Psoas muscle (tissue), 8 donors: Measurements from ENCODE around the gene UNC45B. TPM values are rescaled to one million over a fixed set of nuclear protein-coding genes. Genes with fewer than 3 reads are reported as not detected.

ENCODE experiments used
- ATAC-seq, 4 donors: fragments of 200-7000 bp; cut with Tn5 transposase; one replicate each; pipeline ENCODE4 v1.9.1; 2020; ENCODE audit warnings: moderate library complexity in 3 of 4, mild to moderate bottlenecking in 2 of 4
- DNase-seq, 2 donors: peaks; one replicate each; pipeline ENCODE4 v3.0.0-alpha.2; 2020
- H3K27ac ChIP-seq: fragments of 200-600 bp; one replicate; pipeline ENCODE4 v1.8.0; 2022
- H3K27me3 ChIP-seq, 3 donors: fragments of 200-600 bp in 1 of 3; one replicate each; pipeline versions ENCODE4 v1.6.1 to v1.8.0; 2013 to 2022; ENCODE audit warnings: low read length in 2 of 3, mild to moderate bottlenecking in 2 of 3, moderate library complexity in 1 of 3; ENCODE audit not compliant: insufficient read depth in 3 of 3
- H3K36me3 ChIP-seq, 2 donors: fragments of 200-600 bp in 1 of 2; one replicate each; pipeline versions ENCODE4 v1.6.1 to v1.8.0; 2013 to 2022; ENCODE audit warnings: low read depth in 1 of 2, mild to moderate bottlenecking in 1 of 2, moderate library complexity in 1 of 2; ENCODE audit not compliant: insufficient read depth in 1 of 2
- H3K4me1 ChIP-seq: fragments of 200-600 bp; one replicate; pipeline ENCODE4 v1.8.0; 2022
- H3K4me3 ChIP-seq: fragments of 200-600 bp; one replicate; pipeline ENCODE4 v1.8.0; 2022; ENCODE audit warnings: mild to moderate bottlenecking
- H3K9me3 ChIP-seq: fragments of 200-600 bp; one replicate; pipeline ENCODE4 v1.8.0; 2022
- WGBS, 3 donors: extraction: QIAGEN DNeasy Blood & Tissue Kit; methylation state at CpG; one replicate each; pipeline versions ENCODE4 v1.1.6 to v1.1.7; 2013; 5-methylcytosine and 5-hydroxymethylcytosine counted together
- intact Hi-C, 2 donors: fragments of 100-400 bp; cut with DNase I; formaldehyde crosslinking; loops; one replicate each; pipeline versions ENCODE4 v1.11.0 to v1.14.2; 2022
- polyA plus RNA-seq, 3 donors: library from polyadenylated mRNA; stranded (reverse); fragments of 200-250 nt; gene quantifications; one replicate each; pipeline ENCODE4 v1.2.3, GENCODE V29; 2013
- total RNA-seq, 4 donors: library from RNA; stranded (reverse); fragmentation: NEBNext Ultra II Directional in 2 of 4; extraction: Animal tissue kit (Norgen Biotek cat#: 25700) in 2 of 4; gene quantifications; one replicate each; pipeline versions ENCODE4 v1.2.1 to v1.2.4, GENCODE V29; 2021 to 2023
- TF ChIP-seq, protein P1 (sequence below): fragments of 200-600 bp; IDR thresholded peaks from one replicate; pipeline ENCODE4 v1.8.0; 2022; ENCODE audit warnings: antibody characterized with exemption
- donor health status: healthy with polysubstance abuse.
- donor health status: DM: no; HTN: no; CAD: no; lungs with moderate emphysema.
- donor health status: Bipolar disorder and iron deficiency.
- donor health status: healthy.
- donor health status: DM: yes; HTN: yes; CAD: no.
- donor health status: DM: no; HTN: no; CAD: no.
- donor health status: DM: no; HTN: no; CAD: no.
- donor health status: DM: yes; HTN: yes; CAD: no.

The UNC45B gene
- total and polyA plus RNA-seq, 7 donors, result 6.2 to 395 (median 109) TPM

DNA sequence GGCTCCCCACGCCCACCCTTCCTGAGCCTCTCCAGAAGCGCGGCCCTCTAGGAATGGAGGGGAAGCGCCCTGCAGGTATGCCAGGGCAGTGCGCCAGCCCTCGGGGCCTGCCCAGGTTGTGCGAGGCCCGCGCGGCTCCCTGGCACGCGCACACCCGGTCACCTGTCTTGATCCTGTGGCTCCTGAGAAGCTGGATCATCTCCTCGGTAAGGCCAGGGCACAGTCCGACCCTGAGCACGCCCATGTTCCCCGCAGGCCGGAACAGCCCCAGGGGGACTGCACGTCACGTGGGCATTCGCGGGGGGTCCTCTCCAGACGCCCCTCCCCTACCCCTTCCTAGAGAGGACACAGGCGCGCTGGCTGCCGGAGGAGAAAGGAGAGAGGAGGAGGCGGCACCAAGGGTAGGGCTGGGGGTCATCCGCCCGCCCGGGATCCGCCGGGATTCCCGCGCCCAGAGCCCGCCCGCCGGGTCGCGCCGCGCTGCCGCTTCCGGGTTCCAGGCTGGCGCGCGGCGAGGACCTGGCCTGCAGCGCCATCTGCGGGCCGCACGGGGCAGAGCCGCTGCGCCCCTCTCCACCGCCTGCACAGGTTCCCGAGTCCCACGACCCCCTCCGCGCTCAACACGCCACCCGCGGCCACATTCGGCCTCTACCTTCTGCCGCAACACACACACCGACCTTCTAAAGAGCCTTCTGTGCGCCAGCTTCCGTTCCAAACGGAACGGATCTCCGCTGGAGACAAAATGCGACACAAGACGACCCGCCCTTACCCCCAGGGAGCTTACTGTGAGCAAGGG is 28.0 kb upstream of the UNC45B start, which contains the start of gene RAD51D:
Gene RAD51D (minus strand): TSS at position 491 of the 796 bp plus-strand sequence. CDS start 247 bp downstream, at position 244.
- TF ChIP-seq, protein P1, sequence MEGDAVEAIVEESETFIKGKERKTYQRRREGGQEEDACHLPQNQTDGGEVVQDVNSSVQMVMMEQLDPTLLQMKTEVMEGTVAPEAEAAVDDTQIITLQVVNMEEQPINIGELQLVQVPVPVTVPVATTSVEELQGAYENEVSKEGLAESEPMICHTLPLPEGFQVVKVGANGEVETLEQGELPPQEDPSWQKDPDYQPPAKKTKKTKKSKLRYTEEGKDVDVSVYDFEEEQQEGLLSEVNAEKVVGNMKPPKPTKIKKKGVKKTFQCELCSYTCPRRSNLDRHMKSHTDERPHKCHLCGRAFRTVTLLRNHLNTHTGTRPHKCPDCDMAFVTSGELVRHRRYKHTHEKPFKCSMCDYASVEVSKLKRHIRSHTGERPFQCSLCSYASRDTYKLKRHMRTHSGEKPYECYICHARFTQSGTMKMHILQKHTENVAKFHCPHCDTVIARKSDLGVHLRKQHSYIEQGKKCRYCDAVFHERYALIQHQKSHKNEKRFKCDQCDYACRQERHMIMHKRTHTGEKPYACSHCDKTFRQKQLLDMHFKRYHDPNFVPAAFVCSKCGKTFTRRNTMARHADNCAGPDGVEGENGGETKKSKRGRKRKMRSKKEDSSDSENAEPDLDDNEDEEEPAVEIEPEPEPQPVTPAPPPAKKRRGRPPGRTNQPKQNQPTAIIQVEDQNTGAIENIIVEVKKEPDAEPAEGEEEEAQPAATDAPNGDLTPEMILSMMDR, result peak; percentile 89
- Histone ChIP-seq H3K27ac (peak within 1 kb of the TSS; percentile 62), H3K36me3 (no peaks in the 10 kb centered on the region), H3K4me3 (peak within 1 kb of the TSS; percentile 93), H3K9me3 (no peaks in the 10 kb centered on the region), H3K27me3 (no peaks in the 10 kb centered on the region), H3K4me1 (peaks cover 14% of the 10 kb centered on the region)
- DNase-seq, result peak; percentile 74 to 87
- intact Hi-C loops, result loop anchor here (1.0 to 5.0 kb wide), 7 partner anchors 21 to 699 kb away; no protein-coding TSS in a partner anchor
- peak; percentile 97 to 99 (median 98) for ATAC-seq
- WGBS, 3 donors, result 0 to 2% (median 1%) methylated on average over 56 to 72 of the region's 72 CpGs

DNA sequence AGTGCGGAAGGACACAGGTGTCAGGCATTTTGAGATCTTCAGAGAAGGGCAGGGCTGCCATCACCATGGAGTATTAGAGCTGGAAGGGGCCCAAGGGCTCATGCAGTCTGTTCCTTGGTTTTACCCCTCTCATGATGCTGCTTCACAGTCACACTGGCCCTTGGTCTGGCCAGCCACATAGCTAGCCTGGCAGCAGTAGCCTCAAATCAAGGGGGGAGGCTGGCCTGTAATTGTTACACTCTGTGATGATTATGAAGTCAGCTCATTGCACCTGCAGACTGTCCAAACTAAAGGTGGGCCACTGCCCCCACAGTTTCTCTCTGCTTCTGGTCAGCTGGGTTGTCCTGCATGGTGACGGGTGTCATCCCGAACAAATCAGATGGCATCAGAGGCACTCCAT is 26.3 kb upstream of the UNC45B start, which contains the start of gene FNDC8:
Gene FNDC8 (plus strand): TSS at position 301 of the 400 bp plus-strand sequence. CDS start 79 bp downstream, at position 380.
- intact Hi-C loops, result no loop called here
- H3K4me3 ChIP-seq, result no peak within 1 kb of the TSS
- WGBS, 3 donors, result 89 to 98% (median 91%) methylated on average over 3 of the region's 3 CpGs
- TF ChIP-seq, protein P1, result no peak
- no peak for ATAC-seq
- no peaks in the 10 kb centered on the region for H3K27me3 ChIP-seq
- DNase-seq, result no peak
- peaks cover 14% of the 10 kb centered on the region for H3K4me1 ChIP-seq
- no peaks in the 10 kb centered on the region for H3K9me3 ChIP-seq
- H3K27ac ChIP-seq, result no peak within 1 kb of the TSS
- no peaks in the 10 kb centered on the region for H3K36me3 ChIP-seq

DNA sequence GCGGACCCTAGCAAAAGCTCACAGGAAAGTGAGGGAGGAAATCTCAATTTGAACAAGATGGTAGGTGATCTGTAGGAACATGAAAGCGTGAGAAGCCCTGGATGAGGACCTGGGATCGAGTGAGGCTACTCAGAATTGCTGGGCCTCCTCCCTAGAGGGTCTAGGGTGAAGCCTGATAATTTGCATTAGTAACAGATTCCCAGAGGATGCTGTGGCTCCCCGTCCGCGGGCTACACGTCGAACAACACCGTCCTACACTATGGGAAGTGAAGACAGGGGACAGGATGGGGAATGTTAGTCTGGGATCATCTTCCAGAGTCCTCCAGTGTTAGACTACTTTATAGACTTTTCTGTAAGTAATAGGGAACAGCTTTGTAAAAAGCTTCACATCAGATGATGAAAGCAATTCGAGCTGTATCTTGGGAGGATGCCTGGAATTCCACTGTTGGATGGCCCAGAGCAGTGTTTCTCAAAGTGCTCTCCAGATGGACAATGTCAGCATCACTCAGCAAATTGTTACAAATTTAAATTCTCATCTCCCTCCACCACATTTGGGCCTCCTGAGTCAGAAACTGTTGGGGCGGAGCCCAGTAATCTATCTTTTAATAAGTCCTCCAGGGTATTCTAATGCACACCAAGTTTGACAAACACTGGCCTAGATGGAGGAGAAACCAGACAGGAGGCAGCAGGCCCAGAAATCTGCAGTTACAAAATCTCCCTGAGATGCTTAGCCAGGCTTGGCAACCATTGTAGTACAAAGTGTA is 19.7 kb upstream of the UNC45B start:
- TF ChIP-seq, protein P1, result no peak
- ATAC-seq, result peak in 1 of 4 donors; percentile 33
- Histone ChIP-seq H3K4me3 (no peak overlapping the region), H3K4me1 (no peaks in the 10 kb centered on the region), H3K27me3 (no peaks in the 10 kb centered on the region), H3K27ac (no peak overlapping the region), H3K9me3 (no peaks in the 10 kb centered on the region), H3K36me3 (peaks cover 0 to 22% of the 10 kb centered on the region in 2 donors)
- intact Hi-C loops, result no loop called here
- 41 to 55% (median 52%) methylated on average over 11 of the region's 11 CpGs for WGBS, 3 donors
- peak in 1 of 2 donors; percentile 22 for DNase-seq

DNA sequence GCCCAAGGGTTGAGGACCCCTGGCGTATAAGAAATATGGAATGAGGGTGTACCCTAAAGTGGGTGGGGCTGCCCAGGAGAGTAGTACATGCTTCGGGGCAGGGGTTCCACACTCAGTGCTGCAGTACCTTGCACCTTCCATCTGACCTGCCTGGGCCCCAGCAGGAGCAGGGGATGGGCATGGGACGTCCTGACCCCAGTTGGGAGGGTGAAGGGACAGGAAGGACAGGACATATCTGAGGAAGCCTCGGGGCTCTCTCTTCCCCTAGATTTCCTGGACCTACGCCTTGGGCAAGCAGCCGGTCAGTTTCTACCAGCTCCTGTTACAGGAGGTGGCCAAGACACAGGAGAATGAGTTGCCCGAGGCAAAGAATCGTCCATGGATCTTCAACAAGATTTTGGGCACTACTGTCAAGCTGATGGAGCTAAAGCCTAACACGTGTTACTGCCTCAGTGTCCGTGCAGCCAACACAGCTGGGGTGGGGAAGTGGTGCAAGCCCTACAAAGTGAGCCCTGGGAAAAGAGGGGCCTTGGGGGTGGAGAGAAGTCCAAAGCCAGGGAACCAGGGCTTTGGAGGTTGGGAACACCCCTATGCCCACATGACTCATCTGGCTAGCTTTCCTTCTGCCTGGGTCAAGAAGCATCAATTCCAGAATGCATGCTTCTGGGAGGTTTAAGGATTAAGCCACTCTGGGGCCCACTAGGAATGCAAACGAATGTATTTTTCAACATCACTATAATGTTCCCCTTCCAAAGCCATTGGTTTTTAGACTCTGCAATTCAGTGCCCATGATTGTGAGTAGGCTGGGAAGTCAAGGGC is 18.3 kb upstream of the UNC45B start:
- Histone ChIP-seq H3K27ac (no peak overlapping the region), H3K4me1 (no peaks in the 10 kb centered on the region), H3K36me3 (peaks cover 0 to 37% of the 10 kb centered on the region in 2 donors), H3K27me3 (no peaks in the 10 kb centered on the region), H3K4me3 (no peak overlapping the region), H3K9me3 (no peaks in the 10 kb centered on the region)
- 54 to 75% (median 59%) methylated on average over 10 to 11 of the region's 11 CpGs for WGBS, 3 donors
- ATAC-seq, result peak in 1 of 4 donors; percentile 26
- no peak for DNase-seq
- intact Hi-C loops, result no loop called here
- TF ChIP-seq, protein P1, result no peak
